ENCODE measurements around the gene MITF. TPM values are rescaled to one million over a fixed set of nuclear protein-coding genes. Genes with fewer than 3 reads are reported as not detected.

The MITF gene
- total RNA-seq, 4 donors from 2014 or later: 71.1 to 139 (median 109) TPM

DNA sequence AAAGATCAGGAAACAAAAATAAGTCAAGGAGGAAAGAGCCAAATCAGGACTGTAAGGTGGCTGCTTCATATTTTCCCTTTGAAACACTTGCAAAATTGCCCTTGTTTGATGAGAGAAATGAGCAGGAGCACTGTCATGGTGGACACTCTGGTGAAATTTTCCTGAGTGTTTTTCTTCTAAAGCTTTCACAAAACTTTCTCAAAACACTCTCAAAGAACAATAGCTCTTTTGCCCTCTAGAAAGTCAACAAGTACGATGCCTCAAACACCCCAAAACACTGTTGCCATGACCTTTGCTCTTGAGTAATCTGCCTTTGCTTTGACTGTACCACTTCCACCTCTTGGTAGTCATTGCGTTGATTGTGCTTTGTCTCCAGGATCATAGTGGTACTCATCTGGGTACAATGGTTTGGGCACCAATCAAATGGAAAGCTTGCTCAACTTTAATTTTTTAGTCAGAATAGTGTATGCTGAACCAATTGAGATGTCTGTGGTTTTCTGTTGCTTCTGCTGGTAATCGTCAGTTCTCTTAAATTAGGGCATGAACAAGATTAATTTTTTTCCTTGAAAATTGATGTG, 13.2 kb upstream of the MITF start:
- no peaks in the 10 kb centered on the region for H3K36me3 ChIP-seq
- no peak for ATAC-seq
- no peak overlapping the region for H3K4me3 ChIP-seq
- H3K9me3 ChIP-seq: no peaks in the 10 kb centered on the region
- no peaks in the 10 kb centered on the region for H3K27me3 ChIP-seq
- in situ Hi-C loops (cut with MboI; ENCODE audit: low sequenced_read_pairs in 4 of 4): no loop called here
- H3K27ac ChIP-seq: no peak overlapping the region
- DNase-seq: no peak
- TF ChIP-seq POLR2A (IDR thresholded peaks at IDR 0.05) (no peak), CTCF (IDR thresholded peaks at IDR 0.05 in 4 of 5, conservative IDR thresholded peaks at IDR 0.05 in 1 of 5) (no peak)
- intact Hi-C loops (cut with DNase I; ENCODE audit: low total_unique reads): no loop called here
- H3K4me1 ChIP-seq: peaks cover 10 to 17% of the 10 kb centered on the region in 2 donors

GRCh38 chr3:69729147-69729919, 9.9 kb upstream of the MITF start:
- H3K4me1 ChIP-seq: peaks cover 10 to 21% of the 10 kb centered on the region in 2 donors
- ATAC-seq (no peak), DNase-seq (no peak)
- no peak overlapping the region for H3K4me3 ChIP-seq
- intact Hi-C loops (cut with DNase I; ENCODE audit: low total_unique reads): no loop called here
- H3K36me3 ChIP-seq: no peaks in the 10 kb centered on the region
- TF ChIP-seq POLR2A (IDR thresholded peaks at IDR 0.05) (no peak), CTCF (IDR thresholded peaks at IDR 0.05 in 4 of 5, conservative IDR thresholded peaks at IDR 0.05 in 1 of 5) (no peak)
- H3K9me3 ChIP-seq: no peaks in the 10 kb centered on the region
- H3K27me3 ChIP-seq: no peaks in the 10 kb centered on the region
- no peak overlapping the region for H3K27ac ChIP-seq
- in situ Hi-C loops (cut with MboI; ENCODE audit: low sequenced_read_pairs in 4 of 4): no loop called here

DNA sequence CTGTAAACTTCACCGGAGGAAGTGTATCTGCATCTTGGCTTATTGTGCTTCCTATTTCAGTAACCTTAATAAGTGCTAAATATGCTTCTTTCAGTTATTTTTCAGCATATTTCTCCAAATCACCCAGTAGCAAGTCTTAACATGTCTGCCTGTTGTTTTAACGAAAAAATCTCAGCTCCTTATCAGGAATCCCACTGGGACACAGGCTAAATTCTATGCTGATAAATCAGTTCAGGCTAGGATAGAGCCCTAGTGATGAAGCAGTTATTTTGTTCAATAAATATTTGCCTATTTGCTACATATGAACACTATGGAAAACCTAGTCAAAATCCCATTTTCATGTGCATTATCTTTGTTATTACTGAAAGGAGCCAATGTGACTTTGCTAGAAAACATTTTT, 8.2 kb upstream of the MITF start:
- TF ChIP-seq POLR2A (IDR thresholded peaks at IDR 0.05): no peak
- TF ChIP-seq CTCF (IDR thresholded peaks at IDR 0.05 in 4 of 5, conservative IDR thresholded peaks at IDR 0.05 in 1 of 5): no peak
- Histone ChIP-seq H3K9me3 (no peaks in the 10 kb centered on the region), H3K36me3 (no peaks in the 10 kb centered on the region), H3K4me3 (no peak overlapping the region), H3K27ac (peak overlapping the region in 1 of 4 donors; percentile 30), H3K4me1 (peaks cover 9 to 17% of the 10 kb centered on the region in 2 donors), H3K27me3 (no peaks in the 10 kb centered on the region)
- ATAC-seq (no peak), DNase-seq (no peak)
- in situ Hi-C loops (cut with MboI; ENCODE audit: low sequenced_read_pairs in 4 of 4) (no loop called here), intact Hi-C loops (cut with DNase I; ENCODE audit: low total_unique reads) (no loop called here)

GRCh38 chr3:69735893-69736292, 3.4 kb upstream of the MITF start:
- Histone ChIP-seq H3K27ac (peak overlapping the region; percentile 47 to 63 (median 54)), H3K27me3 (no peaks in the 10 kb centered on the region), H3K9me3 (no peaks in the 10 kb centered on the region), H3K36me3 (no peaks in the 10 kb centered on the region), H3K4me3 (no peak overlapping the region), H3K4me1 (peaks cover 30% of the 10 kb centered on the region in 2 donors)
- TF ChIP-seq CTCF (IDR thresholded peaks at IDR 0.05 in 4 of 5, conservative IDR thresholded peaks at IDR 0.05 in 1 of 5) (no peak), POLR2A (IDR thresholded peaks at IDR 0.05) (no peak)
- DNase-seq (peak; percentile 71 to 87), ATAC-seq (peak; percentile 65 to 70)
- intact Hi-C loops (cut with DNase I; ENCODE audit: low total_unique reads) (loop anchor here (2.0 to 5.0 kb wide), 2 partner anchors 15 to 44 kb away; no protein-coding TSS in a partner anchor), in situ Hi-C loops (cut with MboI; ENCODE audit: low sequenced_read_pairs in 4 of 4) (no loop called here)

Data from gastrocnemius medialis (tissue), 4 donors.